Tibial nerve (tissue), 4 donors: ENCODE measurements around the gene TRIM67. TPM values are rescaled to one million over a fixed set of nuclear protein-coding genes. Genes with fewer than 3 reads are reported as not detected.

ENCODE experiments used
- DNase-seq, 2 donors: peaks; one replicate each; pipeline ENCODE4 v3.0.0-alpha.2; 2019; ENCODE audit warnings: low spot score in 2 of 2
- H3K27ac ChIP-seq, 4 donors: fragments of 200-600 bp; sonication (generic) in 3 of 4; one replicate each; pipeline ENCODE4 v1.5.1; 2017 to 2019; ENCODE audit warnings: mild to moderate bottlenecking in 1 of 4
- H3K27me3 ChIP-seq, 2 donors: fragments of 200-600 bp; sonication (generic) in 1 of 2; one replicate each; pipeline versions ENCODE4 v1.5.1 to v1.6.0; 2017 to 2019
- H3K36me3 ChIP-seq, 3 donors: fragments of 200-600 bp; sonication (generic); one replicate each; pipeline ENCODE4 v1.5.1; 2018 to 2019
- H3K4me1 ChIP-seq, 4 donors: fragments of 200-600 bp; sonication (generic) in 3 of 4; one replicate each; pipeline ENCODE4 v1.5.1; 2017 to 2019
- H3K4me3 ChIP-seq, 4 donors: fragments of 200-600 bp; sonication (generic) in 3 of 4; one replicate each; pipeline ENCODE4 v1.5.1; 2017 to 2019; ENCODE audit warnings: mild to moderate bottlenecking in 1 of 4, moderate library complexity in 1 of 4
- H3K9me3 ChIP-seq, 4 donors: fragments of 200-600 bp; sonication (generic) in 3 of 4; one replicate each; pipeline ENCODE4 v1.5.1; 2017 to 2019
- EP300 ChIP-seq, 2 donors: sonication (generic); formaldehyde crosslinking; IDR thresholded peaks; one replicate each; pipeline ENCODE4 v1.6.1; 2017; ENCODE audit warnings: antibody characterized with exemption in 2 of 2, mild to moderate bottlenecking in 1 of 2
- POLR2A ChIP-seq, 2 donors: fragments of 450-650 bp; IDR thresholded peaks; one replicate each; pipeline ENCODE4 v1.6.1; 2017; ENCODE audit warnings: antibody characterized with exemption in 2 of 2, mild to moderate bottlenecking in 2 of 2, moderate library complexity in 2 of 2
- WGBS, 2 donors: methylation state at CpG; one replicate each; pipeline ENCODE4 v1.1.5; 2018; 5-methylcytosine and 5-hydroxymethylcytosine counted together
- total RNA-seq, 4 donors: library from RNA; depleted of rRNA; stranded (reverse); fragments of >200 nt; gene quantifications; one replicate each; pipeline ENCODE4 v1.1.0, GENCODE V29; 2016
- TF ChIP-seq, protein P1 (sequence below), 5 experiments: fragments of 200-600 bp in 3 of 5; fragments of 450-650 bp in 2 of 5; sonication (generic) in 3 of 5; IDR thresholded peaks; one replicate each; pipeline ENCODE4 v1.5.1; 2016 to 2019; ENCODE audit warnings: antibody characterized with exemption in 5 of 5, mild to moderate bottlenecking in 3 of 5, moderate library complexity in 2 of 5

TRIM67 gene
- total RNA-seq, 4 donors from 2014 or later: 0.30 TPM; not detected in 3

- Histone ChIP-seq H3K9me3 (no peaks in the 10 kb centered on the region), H3K27ac (no peak overlapping the region), H3K4me1 (peaks cover 0 to 8% (median 3%) of the 10 kb centered on the region in 4 donors), H3K4me3 (no peak overlapping the region), H3K36me3 (no peaks in the 10 kb centered on the region), H3K27me3 (no peaks in the 10 kb centered on the region)
- no peak for DNase-seq
- no peak for TF ChIP-seq EP300 (IDR thresholded peaks at IDR 0.05)
- TF ChIP-seq, protein P1, sequence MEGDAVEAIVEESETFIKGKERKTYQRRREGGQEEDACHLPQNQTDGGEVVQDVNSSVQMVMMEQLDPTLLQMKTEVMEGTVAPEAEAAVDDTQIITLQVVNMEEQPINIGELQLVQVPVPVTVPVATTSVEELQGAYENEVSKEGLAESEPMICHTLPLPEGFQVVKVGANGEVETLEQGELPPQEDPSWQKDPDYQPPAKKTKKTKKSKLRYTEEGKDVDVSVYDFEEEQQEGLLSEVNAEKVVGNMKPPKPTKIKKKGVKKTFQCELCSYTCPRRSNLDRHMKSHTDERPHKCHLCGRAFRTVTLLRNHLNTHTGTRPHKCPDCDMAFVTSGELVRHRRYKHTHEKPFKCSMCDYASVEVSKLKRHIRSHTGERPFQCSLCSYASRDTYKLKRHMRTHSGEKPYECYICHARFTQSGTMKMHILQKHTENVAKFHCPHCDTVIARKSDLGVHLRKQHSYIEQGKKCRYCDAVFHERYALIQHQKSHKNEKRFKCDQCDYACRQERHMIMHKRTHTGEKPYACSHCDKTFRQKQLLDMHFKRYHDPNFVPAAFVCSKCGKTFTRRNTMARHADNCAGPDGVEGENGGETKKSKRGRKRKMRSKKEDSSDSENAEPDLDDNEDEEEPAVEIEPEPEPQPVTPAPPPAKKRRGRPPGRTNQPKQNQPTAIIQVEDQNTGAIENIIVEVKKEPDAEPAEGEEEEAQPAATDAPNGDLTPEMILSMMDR (IDR thresholded peaks at IDR 0.05): no peak
- TF ChIP-seq POLR2A (IDR thresholded peaks at IDR 0.05): no peak
- WGBS, 2 donors: 35 to 46% methylated on average over 8 of the region's 8 CpGs
Observed at GRCh38 chr1:231206856-231207255, 45.0 kb downstream of the TRIM67 start.

- Histone ChIP-seq H3K27me3 (no peaks in the 10 kb centered on the region), H3K4me1 (peaks cover 0 to 8% (median 3%) of the 10 kb centered on the region in 4 donors), H3K36me3 (no peaks in the 10 kb centered on the region), H3K9me3 (no peaks in the 10 kb centered on the region), H3K4me3 (no peak overlapping the region), H3K27ac (no peak overlapping the region)
- TF ChIP-seq POLR2A (IDR thresholded peaks at IDR 0.05) (no peak), EP300 (IDR thresholded peaks at IDR 0.05) (no peak)
- TF ChIP-seq, protein P1 (IDR thresholded peaks at IDR 0.05): no peak
- no peak for DNase-seq
- 80 to 90% methylated on average over 3 of the region's 3 CpGs for WGBS, 2 donors
Observed at GRCh38 chr1:231207437-231207836, 45.6 kb downstream of the TRIM67 start.

GRCh38 chr1:231208980-231209379 is 47.1 kb downstream of the TRIM67 start:
- Histone ChIP-seq H3K4me1 (peaks cover 0 to 8% (median 3%) of the 10 kb centered on the region in 4 donors), H3K36me3 (no peaks in the 10 kb centered on the region), H3K9me3 (no peaks in the 10 kb centered on the region), H3K27me3 (no peaks in the 10 kb centered on the region), H3K4me3 (no peak overlapping the region), H3K27ac (no peak overlapping the region)
- DNase-seq: no peak
- 91% methylated on average over 12 to 14 of the region's 14 CpGs for WGBS, 2 donors
- no peak for TF ChIP-seq POLR2A (IDR thresholded peaks at IDR 0.05)
- TF ChIP-seq, protein P1 (IDR thresholded peaks at IDR 0.05): no peak
- no peak for TF ChIP-seq EP300 (IDR thresholded peaks at IDR 0.05)

- Histone ChIP-seq H3K27ac (no peak overlapping the region), H3K27me3 (no peaks in the 10 kb centered on the region), H3K4me1 (peaks cover 0 to 8% (median 3%) of the 10 kb centered on the region in 4 donors), H3K36me3 (no peaks in the 10 kb centered on the region), H3K4me3 (no peak overlapping the region), H3K9me3 (no peaks in the 10 kb centered on the region)
- TF ChIP-seq, protein P1 (IDR thresholded peaks at IDR 0.05): no peak
- no peak for TF ChIP-seq POLR2A (IDR thresholded peaks at IDR 0.05)
- no peak for TF ChIP-seq EP300 (IDR thresholded peaks at IDR 0.05)
- 84 to 90% methylated on average over 3 of the region's 5 CpGs for WGBS, 2 donors
- DNase-seq: no peak
Observed at GRCh38 chr1:231209531-231209930, 47.7 kb downstream of the TRIM67 start.

DNA sequence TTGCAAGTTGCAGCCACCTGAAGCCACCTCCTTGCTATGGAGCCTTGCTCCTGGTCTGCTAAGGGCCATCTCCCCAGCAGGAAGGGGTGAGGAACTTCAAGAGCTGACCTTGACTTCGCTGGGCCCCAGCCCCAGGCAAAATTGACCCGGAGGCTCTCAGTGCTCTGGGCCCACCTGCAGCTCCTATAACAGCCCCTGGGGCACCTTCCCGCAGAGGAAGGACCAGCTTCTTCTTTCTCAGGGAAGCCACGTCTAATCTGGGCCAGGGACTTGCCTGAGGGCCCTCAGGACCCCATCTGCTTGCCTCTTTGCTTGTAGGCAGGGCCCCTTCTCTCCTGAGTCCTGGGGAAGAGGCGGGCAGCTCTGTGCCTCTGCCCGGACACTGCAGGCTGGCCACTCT is 48.3 kb downstream of the TRIM67 start:
- peaks cover 0 to 8% (median 3%) of the 10 kb centered on the region in 4 donors for H3K4me1 ChIP-seq
- no peak overlapping the region for H3K4me3 ChIP-seq
- H3K27me3 ChIP-seq: no peaks in the 10 kb centered on the region
- H3K9me3 ChIP-seq: no peaks in the 10 kb centered on the region
- TF ChIP-seq, protein P1 (IDR thresholded peaks at IDR 0.05): no peak
- TF ChIP-seq EP300 (IDR thresholded peaks at IDR 0.05) (no peak), POLR2A (IDR thresholded peaks at IDR 0.05) (no peak)
- H3K27ac ChIP-seq: no peak overlapping the region
- no peak for DNase-seq
- H3K36me3 ChIP-seq: no peaks in the 10 kb centered on the region
- WGBS, 2 donors: 73 to 86% methylated on average over 3 to 6 of the region's 6 CpGs
